GM10248 (cell line): ENCODE data around the gene CPNE5.

Source experiments
- CTCF ChIA-PET: fragments of 300-600 bp; sonication (Branson Sonifier 250); formaldehyde crosslinking; extraction: SDS; loops from one replicate; lab custom pipeline; 2021; ENCODE audit warnings: antibody characterized with exemption; lab: Yijun Ruan, JAX
- POLR2A ChIA-PET: fragments of 350-650 bp; sonication (Branson Sonifier 250); formaldehyde crosslinking; extraction: SDS; loops from one replicate; lab custom pipeline; 2020; ENCODE audit warnings: antibody characterized with exemption; lab: Yijun Ruan, JAX
- DNase-seq: peaks from one replicate; pipeline ENCODE4 v3.0.0; 2012; ENCODE audit errors: extremely low spot score
- CTCF ChIP-seq: IDR thresholded peaks from 2 replicates; pipeline ENCODE4 v1.5.1; 2012; ENCODE audit warnings: mild to moderate bottlenecking, low read depth; ENCODE audit errors: extremely low read depth, missing control alignments, control extremely low read depth

Gene CPNE5

DNA sequence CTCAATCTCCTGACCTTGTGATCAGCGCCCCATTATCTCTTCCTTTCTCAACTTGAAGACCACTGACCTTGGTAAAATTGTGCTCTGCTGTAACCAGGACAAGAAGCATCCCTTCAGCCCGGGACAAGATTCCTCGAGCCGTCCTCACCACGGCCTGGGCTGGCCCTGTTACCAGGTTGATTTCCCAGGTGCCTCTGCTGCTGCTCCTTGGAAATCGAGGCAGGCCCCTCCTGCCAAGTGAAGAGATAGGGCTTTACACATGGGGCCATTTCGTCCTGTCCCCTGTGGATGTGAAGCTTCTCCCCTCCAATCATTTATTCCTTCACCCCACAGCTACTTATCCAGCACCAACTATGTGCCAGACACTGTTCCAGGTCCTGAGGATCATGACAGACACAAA lies 120.1 kb downstream of the CPNE5 start:
- POLR2A ChIA-PET: no interaction called here
- no peak for DNase-seq
- CTCF ChIA-PET: interaction anchor here (1.0 to 3.1 kb wide), 6 partner anchors 9 to 294 kb away, joined by 3 to 22 read pairs (median 7); no protein-coding TSS in a partner anchor
- TF ChIP-seq CTCF: no peak

DNA sequence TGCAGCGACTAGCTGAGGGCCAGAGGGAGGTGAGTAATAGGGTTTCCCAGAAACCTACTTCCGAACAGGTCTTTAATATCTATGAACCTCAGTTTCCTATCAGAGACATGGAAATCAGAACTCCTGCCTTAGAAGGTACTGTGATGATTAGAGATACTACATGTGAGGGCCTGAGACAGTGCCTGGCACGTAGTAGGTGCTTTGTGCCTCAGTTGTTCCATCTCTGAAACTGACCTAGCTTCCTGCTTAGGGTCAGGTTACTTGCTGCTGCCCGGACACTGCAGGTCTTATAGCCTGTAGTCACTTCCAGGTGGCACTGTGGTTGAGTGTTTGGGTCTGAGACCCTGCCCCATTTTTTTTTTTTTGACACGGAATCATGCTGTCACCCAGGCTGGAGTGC lies 120.7 kb downstream of the CPNE5 start:
- ChIA-PET POLR2A (no interaction called here), CTCF (interaction anchor here (1.3 to 2.5 kb wide), 4 partner anchors 9 to 299 kb away, joined by 3 to 10 read pairs (median 6); no protein-coding TSS in a partner anchor)
- TF ChIP-seq CTCF: no peak
- no peak for DNase-seq

- ChIA-PET POLR2A (no interaction called here), CTCF (interaction anchor here (1.3 to 2.5 kb wide), 5 partner anchors 14 to 300 kb away, joined by 3 to 10 read pairs (median 6); no protein-coding TSS in a partner anchor)
- DNase-seq: no peak
- no peak for TF ChIP-seq CTCF
These were observed 121.2 kb downstream of the CPNE5 start for GRCh38 chr6:36717871-36718540.

DNA sequence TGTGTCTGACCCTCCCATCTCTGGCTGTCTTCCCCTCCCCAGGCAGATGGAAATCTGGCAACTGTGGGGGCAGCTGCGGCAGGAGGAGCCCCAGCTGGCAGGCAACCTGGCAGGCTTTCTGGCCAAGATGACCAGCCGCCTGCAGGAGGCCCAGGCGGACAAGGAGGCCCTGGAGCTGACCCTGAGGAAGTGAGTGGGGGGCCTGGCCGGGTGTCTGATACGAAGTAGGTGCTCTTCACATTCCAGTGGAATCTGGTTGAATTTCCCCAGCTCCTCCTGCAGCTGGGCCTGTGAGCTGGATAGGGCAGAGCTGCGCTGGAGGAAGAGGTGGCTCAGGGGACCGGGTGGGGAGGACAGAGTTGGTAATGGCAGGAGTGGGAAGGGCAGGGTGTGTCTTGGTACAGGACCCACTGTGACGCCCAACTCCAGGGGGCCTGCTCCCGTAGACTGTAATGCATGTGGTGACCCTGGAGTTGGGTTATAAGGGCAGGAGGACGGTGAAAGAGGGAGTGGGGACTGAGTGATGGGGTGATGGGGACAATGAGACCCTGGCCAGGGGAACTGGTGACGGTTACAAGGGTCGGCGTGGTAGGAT lies 121.9 kb downstream of the CPNE5 start:
- no peak for DNase-seq
- ChIA-PET CTCF (interaction anchor here (1.3 to 2.1 kb wide), 4 partner anchors 42 to 300 kb away, joined by 3 to 10 read pairs (median 4); no protein-coding TSS in a partner anchor), POLR2A (no interaction called here)
- no peak for TF ChIP-seq CTCF

DNA sequence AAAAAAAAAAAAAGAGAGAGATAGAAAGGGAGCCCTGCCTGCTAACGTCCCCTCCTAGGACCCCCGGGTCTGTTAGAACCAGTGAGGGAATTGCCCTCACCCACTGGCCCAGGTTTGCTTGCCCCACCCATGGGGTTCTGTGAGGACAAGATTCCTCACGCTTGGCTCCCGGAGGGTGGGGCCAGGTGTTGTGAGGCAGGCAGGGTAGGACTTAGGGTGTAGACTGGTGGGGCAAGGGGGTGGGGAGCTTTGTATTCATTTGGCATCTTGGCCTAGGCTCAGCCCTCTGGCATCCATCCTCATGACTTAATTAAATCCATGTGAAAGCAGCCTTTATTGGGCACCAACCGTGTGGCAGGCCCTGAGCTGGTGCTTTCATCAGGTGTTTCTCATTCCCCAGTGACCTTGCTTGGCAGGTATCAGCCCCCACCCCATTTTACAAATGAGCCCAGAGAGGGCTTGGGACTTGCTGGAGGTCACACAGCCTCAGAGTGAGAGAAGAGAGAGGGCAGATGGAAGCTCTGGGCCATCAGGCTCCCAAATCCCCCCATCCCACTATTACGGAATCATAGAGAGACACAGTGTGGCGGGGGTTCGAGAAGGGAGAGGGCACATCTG lies 122.7 kb downstream of the CPNE5 start:
- ChIA-PET POLR2A (no interaction called here), CTCF (interaction anchor here (1.1 to 2.1 kb wide), 3 partner anchors 18 to 101 kb away, joined by 3 to 6 read pairs (median 3); no protein-coding TSS in a partner anchor)
- no peak for TF ChIP-seq CTCF
- DNase-seq: no peak

DNA sequence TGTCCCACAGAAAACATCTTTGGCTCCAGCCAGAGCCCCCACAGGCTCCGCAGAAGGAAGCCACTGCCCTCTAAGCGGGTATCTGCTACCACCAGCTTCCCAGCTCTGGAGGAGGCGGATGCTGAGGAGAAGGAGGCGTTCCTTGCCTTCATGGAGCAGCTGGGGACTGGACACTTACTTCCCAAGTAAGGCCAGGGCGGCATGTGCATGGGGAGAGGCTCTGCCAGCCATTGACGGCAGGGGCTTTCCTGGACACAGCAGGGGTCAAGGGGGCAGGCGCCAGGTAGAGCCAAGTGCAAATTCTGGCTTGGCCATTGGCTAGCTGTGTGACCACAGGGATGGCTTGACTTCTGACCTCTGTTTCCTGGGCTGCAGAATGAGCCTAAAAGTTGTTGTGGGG lies 123.8 kb downstream of the CPNE5 start:
- no peak for DNase-seq
- TF ChIP-seq CTCF: no peak
- ChIA-PET POLR2A (no interaction called here), CTCF (interaction anchor here (1.1 to 2.3 kb wide), 2 partner anchors 7 to 19 kb away, joined by 3 to 5 read pairs; no protein-coding TSS in a partner anchor)
